ENCODE data around the gene THTPA.

Gene THTPA

DNA sequence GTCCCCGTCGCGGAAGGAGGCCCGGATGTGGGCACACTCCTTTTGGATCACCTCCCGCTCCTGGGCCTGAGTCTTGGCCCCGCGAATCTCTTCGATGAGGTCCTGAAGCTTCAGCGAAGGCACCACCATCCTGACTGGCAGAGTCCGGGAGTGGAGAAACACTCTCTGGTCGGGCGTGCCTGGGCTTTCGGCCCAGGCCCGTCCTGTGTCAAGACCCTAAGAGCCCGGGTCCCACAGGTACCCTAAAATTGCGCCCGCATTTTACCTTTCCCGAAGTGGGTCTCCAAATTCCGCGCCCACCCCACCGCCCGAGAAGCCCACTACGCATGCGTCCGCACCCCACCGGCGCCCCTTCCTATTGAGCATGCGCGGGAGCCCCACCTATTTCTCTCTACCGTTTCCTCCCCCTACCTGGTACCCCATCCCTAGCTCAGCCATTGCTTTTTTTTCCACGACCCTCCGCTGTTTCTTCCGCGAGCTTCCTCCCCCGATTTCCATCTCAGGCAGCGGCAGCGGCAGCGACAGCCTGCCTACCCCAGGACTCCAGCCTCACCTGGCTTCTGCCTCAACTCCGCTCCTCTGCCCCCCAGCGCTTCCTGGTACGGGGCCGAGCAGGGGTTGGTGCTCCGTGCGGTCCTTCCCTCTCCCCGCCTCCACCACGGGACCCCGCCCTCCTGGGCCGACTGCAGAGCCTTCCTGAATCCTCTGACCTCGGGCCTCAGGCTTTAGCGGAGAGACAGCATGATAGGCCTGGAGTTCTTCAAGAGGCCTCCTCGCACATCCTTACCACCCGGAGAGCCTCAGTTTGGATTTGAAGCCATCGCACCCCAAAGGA lies 11.3 kb downstream of the THTPA start, which contains the start of gene AP1G2:
Gene AP1G2 (minus strand): TSS at position 606 of the 835 bp plus-strand sequence. CDS start 477 bp downstream, at position 129.
- peak; percentile 55 to 63 for DNase-seq (ENCODE audit: low read depth in 2 of 2)

DNA sequence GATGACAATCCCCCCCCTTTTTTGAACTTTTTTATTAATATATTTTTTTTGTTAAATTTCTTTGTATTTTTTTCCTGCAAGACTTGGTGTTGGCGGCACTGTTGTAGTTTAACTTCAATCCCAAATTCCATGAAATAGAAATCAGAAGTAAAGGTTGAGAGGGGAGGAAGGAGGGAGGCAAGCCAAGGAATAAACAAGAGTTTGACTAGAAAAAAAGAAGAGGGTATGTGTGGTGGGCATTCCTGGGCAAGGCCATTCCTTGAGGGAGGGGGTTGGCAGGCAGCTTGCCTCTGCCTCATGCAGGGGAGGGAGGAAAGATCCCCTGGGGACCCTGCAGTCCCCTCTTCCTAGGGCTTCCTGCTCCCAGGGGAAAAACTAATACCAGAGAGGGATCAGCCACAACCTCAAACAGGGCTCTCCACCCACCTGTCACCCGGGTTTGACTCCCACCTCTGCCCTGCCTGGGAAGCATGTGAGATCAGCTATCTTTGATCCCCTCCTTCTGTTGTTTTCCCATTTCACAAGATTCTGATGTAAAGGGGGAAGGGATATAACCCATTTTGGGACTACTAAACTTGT lies 12.0 kb downstream of the THTPA start:
- no peak for DNase-seq (ENCODE audit: low read depth in 2 of 2)

- no peak for DNase-seq (ENCODE audit: low read depth in 2 of 2)
These were observed 12.7 kb downstream of the THTPA start for GRCh38 chr14:23568600-23569331.

DNA sequence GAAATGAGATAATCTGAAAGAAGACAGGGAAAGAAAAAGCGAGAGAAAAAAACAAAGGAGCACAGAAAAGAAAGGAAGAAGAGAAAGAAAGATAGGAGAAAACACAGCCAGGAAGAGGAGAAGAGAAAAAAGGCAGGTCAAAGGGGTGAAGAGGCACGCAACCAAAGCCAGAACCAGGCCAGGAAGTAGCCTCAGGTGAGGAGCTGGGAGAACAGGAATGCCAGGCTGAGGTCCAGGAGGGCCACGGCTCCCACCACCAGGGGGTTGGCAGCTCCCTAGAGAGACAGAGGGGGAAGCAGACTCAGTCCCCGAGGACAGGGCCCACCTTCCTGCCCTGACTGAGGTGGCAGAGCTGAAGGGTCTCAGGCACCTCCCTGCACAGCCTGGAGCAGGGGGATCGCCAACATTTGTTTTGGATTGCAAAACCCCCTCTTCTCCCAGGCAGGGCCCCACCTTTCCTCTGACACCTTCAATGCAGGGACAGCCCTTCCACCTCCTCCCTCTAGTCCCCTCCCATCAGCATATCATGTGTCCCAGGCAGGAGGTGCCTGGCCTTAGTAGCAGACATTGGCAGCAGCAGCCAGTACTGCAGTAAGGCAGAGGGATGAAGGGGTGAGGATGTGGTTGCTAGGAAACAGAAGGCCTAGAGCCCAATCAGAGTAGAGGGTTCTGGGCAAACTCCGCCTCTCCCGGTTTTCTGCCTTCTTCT lies 13.5 kb downstream of the THTPA start:
- no peak for DNase-seq (ENCODE audit: low read depth in 2 of 2)

DNA sequence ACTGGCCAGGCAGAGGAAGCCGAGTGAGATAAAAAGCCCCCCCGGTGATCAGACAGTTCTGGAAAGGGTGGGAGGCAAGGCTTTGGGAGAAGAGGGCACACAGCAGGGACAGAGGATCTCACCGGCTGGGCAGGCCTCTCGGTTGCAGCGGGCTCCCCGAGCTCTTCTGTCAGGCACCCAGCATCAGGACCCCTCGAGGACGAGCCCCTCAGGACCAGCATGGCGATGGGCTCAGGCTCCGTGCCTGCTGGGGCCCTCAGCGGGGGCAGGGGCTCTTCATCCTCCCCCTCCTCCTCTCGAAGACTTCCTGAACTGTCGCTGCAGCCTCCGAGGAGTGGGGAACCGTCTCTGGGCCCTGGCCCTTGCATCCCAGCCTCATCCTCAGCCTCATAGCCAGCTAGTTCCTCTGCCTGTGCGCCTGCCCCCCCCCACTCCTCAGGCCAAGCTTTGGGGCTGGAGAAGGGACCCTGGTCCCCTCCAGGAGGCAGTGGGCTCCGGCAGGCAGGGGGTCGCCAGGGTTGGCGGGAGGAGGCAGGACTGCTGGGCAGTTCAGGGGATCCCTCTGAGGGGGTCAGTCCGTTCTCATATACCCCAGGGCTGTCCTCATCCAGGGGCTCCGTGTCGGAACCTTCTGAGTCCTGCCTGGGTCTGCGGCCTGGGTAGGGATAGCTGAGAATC lies 14.9 kb downstream of the THTPA start:
- no peak for DNase-seq (ENCODE audit: low read depth in 2 of 2)

DNA sequence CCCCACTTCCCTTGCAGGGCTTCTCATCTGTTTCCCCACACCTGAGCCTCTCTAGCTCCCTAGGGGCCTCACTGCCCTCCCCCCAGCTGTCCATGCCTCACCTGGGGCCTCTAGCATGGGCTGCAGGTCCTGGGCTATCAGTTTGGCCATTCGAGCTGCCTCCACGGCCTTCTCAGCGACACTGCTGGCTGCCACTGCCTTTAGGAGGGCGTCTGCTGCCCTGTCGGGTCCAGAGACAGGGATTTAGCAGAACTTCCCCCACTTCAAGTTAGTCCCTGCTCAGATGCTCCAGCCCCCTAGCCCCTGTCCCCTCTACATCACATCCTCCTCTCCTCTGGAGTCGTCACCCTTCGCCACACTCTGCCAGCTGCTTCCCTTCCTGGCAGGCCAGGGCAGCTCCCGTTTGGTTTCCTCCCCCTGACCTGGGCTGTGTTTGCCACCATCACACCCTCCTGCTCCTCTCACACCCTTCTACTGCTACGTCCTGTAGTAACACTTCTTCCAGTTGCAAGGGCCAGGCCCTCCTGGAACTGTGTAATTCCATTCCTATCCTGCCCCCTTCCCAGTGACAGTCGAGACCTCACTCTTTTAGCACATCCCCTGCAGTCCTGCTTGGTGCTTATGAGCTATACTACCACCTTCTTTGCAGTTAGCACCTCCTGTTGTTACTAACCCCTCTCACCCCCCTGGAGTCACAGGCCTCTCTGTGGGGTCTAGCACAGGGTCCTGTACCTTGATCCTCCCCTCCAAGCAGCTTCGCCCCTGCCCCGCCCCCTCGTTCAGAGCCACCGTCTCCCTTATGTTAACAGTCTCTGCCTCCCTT lies 15.8 kb downstream of the THTPA start:
- no peak for DNase-seq (ENCODE audit: low read depth in 2 of 2)

GRCh38 chr14:23572524-23572828 lies 16.4 kb downstream of the THTPA start:
- no peak for DNase-seq (ENCODE audit: low read depth in 2 of 2)

GRCh38 chr14:23572836-23573235 lies 16.8 kb downstream of the THTPA start:
- no peak for DNase-seq (ENCODE audit: low read depth in 2 of 2)

- DNase-seq (ENCODE audit: low read depth in 2 of 2) = no peak
These were observed 17.4 kb downstream of the THTPA start for GRCh38 chr14:23573384-23574015.

DNA sequence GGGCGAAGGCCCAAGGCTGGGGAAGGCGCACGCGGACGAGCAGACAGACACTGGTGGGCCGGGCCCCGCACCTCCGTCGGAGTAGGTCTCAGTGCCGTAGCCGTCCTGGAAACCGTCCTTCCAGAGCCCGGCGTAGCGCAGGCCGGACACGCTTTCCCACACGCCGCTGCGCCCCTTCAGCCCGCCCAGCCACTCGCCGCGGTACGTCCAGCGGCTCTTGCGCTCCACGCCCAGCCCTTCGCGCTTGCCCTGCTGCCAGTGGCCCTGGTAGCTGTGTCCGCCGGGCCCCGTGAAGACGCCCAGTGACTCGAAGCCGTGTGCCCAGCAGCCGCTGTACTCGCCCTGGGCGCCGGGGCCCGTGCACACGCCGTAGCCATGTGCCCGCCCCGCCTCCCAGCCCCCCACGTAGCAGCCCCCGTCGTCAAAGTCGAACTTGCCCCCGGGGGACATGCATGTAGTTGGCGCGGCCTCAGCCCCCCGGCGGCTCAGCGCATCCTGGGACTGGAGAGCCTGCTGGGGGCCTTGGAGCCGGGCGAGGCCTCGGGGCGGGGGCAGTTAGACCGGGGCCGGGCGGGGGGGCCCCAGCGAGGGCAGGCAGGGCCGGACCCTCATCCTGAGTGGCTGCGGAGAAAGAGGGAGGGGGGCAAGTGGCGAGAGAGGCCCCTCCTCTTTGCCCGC lies 21.1 kb downstream of the THTPA start:
- DNase-seq (ENCODE audit: low read depth in 2 of 2) = no peak

DNA sequence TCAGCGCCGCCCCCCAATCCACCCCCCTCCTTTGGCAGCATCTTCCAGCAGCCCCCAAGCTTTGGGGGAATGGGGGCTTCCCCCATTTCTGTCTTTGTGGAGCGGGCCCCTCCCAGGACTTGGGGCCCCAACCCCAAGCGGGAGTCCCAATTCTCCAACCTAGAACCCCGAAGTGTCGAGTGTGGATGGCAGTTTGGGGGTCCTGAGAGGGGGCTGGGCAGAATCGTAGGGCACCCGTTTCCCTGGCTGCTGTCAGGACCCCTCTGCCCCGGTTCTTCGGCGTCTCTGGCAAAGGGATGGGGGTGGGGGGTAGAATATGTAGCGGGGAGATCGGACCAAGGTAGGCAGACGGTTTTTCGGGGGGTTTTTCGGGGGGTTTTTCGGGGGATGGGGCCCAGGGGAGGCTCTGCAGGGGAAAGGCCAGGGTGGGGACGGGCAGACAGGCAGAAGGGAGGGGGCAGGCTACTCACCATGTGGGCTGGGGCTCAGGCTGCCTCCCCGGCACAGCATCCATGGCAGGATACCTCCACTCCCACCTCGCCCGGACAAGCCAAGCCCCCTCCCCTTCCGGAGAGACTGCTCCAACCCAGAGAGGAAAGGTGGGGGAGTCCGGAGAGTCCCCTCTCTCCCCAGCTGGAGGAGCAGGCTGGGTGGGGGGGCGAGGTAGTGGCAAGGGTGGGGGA lies 21.8 kb downstream of the THTPA start:
- no peak for DNase-seq (ENCODE audit: low read depth in 2 of 2)

GRCh38 chr14:23578560-23579310 lies 22.7 kb downstream of the THTPA start, which contains the start of gene JPH4:
JPH4 (minus strand) TSS chr14:23578790; CDS start chr14:23577453, 1,337 bp downstream.
- DNase-seq (ENCODE audit: low read depth in 2 of 2) = no peak

DNA sequence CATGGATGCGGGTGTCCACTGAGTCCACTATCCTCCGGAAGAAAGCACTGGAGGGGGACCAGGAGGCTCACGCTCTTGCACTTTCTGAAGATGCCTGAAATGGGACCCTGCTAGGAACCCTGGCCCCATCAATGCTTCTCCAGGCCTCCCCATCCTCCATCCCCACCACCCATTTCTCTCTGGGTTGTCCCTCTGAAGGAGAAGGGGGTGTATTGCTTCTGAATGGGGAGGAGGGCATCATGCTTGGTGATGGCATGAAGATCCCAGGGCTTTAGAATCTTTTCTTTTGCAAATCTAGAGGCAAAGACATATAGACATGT lies 23.2 kb downstream of the THTPA start:
- DNase-seq (ENCODE audit: low read depth in 2 of 2) = no peak

GRCh38 chr14:23579739-23580138 lies 23.7 kb downstream of the THTPA start:
- DNase-seq (ENCODE audit: low read depth in 2 of 2) = no peak

DNA sequence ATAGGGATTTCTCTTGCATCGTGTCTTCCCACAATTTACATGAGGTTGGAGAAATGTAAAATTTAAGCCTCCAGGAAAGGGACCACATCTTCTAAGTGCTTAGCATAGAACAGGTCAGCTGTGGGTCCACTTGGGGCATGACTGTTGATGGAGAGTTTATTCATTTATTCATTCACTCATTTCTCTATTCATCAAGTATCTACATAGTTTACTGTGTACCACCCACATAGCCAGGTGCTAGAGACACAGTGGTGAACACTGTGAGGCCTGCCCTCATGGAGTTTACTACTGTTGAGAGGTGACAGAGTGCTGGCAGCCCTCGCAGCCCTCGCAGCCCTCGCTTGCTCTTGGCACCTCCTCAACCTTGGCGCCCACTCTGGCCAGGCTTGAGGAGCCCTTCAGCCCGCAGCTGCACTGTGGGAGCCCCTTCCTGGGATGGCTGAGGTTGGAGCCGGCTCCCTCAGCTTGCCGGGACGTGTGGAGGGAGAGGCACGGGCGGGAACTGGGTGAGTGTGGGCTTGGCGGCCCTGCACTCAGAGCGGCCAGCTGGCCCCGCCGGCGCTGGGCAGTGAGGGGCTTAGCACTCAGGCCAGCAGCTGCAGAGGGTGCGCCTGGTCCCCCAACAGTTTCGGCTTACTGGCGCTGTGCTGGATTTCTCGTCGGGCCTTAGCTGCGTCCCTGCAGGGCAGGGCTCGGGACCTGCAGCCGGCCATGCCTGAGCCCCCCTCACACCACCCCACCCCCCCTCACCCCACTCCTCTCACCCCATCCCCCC lies 24.3 kb downstream of the THTPA start:
- no peak for DNase-seq (ENCODE audit: low read depth in 2 of 2)

DNA sequence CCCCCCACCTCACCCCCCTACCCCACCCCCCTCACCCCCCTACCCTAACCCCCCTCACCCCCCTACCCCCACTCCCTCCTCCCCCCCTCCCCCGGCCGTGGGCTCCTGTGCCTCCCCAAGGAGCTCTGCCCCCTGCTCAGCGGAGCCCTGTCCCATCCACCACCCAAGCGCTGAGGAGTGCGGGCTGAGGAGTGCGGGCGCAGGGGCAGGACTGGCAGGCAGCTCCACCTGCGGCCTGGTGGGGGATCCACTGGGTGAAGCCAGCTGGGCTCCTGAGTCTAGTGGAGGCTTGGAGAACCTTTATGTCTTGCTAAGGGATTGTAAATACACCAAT lies 24.8 kb downstream of the THTPA start:
- DNase-seq (ENCODE audit: low read depth in 2 of 2) = no peak

GRCh38 chr14:23582906-23583760 lies 27.1 kb downstream of the THTPA start:
- DNase-seq (ENCODE audit: low read depth in 2 of 2) = no peak

All from stimulated activated CD4-positive, alpha-beta T cell treated with anti-CD3 and anti-CD28 coated beads, Interleukin-1b, Interleukin-23, amount 100 ng/mL, for 1 hour (primary cell).